ENCODE measurements around the gene PNMT.

The PNMT gene

DNA sequence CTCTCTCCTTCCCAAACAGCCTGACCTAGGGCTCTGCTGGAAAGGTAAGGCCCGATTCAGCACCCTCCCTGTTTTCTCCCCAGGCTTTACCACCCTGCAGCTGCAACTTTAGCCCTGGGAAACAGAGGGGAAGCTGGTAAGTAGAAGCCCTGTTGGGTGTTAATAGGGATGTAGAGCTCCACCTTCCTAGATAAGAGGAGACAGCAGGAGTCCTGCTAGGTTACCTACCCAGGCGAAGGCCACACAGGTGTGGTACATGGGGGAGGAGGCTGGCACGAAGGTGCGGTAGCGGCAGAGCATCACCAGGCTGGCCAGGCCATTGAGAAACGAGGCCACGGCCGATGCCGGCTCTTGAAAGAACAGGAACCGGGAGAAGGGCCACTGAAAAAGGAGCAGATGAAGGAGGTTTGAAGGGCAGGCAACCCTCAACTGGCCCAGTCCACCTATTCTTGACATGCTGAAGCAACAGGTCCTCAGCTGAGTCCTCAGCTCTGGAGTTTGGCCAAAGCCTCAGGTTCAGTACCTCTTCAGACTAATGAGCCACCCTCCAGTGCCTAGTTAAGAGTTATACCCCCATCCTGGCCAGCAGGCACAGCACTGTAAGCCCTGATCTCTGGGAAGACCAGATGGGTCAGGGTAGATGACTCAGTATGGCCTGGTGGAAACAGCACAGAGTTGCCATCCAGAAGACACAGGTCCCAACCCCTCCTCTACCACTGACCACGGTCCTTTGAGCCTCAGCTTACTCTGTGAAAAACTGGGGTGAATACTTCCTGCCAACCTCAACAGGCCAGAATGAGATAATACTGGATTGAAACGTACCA lies 16.3 kb downstream of the PNMT start:
- DNase-seq (ENCODE audit: low read depth): no peak
- H3K4me3 ChIP-seq (ENCODE audit: low read depth, low read length): no peak overlapping the region
- TF ChIP-seq, protein P1, sequence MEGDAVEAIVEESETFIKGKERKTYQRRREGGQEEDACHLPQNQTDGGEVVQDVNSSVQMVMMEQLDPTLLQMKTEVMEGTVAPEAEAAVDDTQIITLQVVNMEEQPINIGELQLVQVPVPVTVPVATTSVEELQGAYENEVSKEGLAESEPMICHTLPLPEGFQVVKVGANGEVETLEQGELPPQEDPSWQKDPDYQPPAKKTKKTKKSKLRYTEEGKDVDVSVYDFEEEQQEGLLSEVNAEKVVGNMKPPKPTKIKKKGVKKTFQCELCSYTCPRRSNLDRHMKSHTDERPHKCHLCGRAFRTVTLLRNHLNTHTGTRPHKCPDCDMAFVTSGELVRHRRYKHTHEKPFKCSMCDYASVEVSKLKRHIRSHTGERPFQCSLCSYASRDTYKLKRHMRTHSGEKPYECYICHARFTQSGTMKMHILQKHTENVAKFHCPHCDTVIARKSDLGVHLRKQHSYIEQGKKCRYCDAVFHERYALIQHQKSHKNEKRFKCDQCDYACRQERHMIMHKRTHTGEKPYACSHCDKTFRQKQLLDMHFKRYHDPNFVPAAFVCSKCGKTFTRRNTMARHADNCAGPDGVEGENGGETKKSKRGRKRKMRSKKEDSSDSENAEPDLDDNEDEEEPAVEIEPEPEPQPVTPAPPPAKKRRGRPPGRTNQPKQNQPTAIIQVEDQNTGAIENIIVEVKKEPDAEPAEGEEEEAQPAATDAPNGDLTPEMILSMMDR (IDR thresholded peaks at IDR 0.05; ENCODE audit: low read depth, low read length, missing control alignments): no peak
- in situ Hi-C loops (cut with HindIII; ENCODE audit: low sequenced_read_pairs): no loop called here

DNA sequence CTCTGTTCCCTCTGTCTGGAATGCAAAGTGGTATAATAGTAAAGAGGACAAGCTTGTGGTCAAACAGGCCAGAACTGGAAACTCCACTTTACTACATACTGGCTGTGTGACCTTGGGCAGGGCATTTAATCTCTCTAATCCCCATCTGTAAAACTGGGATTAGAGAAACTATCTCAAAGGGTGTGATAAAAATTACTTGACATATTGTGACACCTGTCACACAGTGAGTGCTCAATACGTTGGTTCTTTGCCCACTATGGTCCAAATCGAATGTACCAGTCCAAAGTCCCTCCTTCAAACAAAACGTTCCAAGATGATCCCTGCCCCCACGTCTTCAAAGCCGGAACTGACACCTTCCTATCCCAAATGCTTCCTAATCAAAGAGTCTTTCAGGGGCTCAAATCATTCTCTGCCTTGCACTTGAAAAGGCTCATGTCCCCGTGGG lies 18.9 kb downstream of the PNMT start:
- DNase-seq (ENCODE audit: low read depth): no peak
- H3K4me3 ChIP-seq (ENCODE audit: low read depth, low read length): peak overlapping the region; percentile 71
- in situ Hi-C loops (cut with HindIII; ENCODE audit: low sequenced_read_pairs): no loop called here
- TF ChIP-seq, protein P1 (IDR thresholded peaks at IDR 0.05; ENCODE audit: low read depth, low read length, missing control alignments): no peak

DNA sequence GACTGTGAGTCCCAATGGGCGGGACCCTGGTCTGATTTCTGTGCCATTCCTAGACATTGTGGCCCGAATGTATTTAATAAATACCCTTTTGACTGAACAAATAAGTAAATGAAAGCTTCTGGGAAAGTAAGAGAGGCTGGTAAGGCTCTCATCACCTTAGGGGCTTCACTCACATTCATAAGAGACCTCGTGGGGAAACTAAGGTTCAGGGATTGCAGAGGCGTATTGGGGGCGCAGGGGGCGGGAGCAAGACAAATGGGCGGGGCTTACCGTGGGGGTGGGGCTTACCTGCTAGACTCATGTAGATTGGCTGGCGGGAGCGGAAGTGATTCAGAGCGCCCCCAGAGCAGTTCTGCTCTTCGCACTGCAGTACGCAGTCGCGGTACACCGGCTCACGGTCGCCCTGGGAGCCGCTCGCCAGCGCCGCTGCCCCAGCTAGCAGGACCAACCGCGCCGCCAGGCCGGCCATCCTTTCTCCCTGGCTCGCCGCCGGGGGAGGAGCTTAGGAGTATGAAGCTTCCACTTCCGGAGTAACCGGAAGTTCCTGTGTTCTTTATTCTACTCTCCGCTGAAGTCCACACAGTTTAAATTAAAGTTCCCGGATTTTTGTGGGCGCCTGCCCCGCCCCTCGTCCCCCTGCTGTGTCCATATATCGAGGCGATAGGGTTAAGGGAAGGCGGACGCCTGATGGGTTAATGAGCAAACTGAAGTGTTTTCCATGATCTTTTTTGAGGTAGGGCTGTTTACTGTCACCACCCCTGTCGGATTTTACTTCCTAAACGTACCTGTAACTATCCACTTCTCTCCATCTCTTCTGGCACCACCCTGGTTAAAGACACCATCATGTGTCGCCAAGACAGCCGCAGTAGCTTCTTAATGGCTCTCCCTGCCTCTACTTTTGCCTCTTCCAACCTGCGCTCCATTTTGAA lies 19.6 kb downstream of the PNMT start, which contains the start of gene PGAP3:
TSS of gene PGAP3 (minus strand) at position 512 of the 929 bp plus-strand sequence. CDS start at position 469, 43 bp downstream.
- H3K4me3 ChIP-seq (ENCODE audit: low read depth, low read length): peak within 1 kb of the TSS; percentile 71
- DNase-seq (ENCODE audit: low read depth): peak; percentile 73
- in situ Hi-C loops (cut with HindIII; ENCODE audit: low sequenced_read_pairs): no loop called here
- TF ChIP-seq, protein P1 (IDR thresholded peaks at IDR 0.05; ENCODE audit: low read depth, low read length, missing control alignments): no peak

DNA sequence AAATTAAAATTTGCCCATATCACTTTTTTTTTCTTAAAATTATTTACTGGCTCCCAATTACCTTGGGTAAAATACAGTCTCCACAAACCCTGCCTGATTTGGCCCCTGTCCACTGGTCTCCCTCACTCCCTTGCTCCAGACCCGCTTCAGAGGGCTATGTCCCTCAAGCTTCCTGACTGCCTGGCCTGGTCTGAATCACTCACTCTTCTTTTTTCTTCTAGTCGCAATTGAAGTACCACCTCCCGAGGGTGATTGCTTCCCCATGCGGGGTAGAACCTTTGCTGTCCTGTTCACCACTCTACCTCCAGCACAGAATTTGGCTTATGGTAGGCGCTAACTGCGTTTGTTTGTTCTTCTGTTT lies 20.2 kb downstream of the PNMT start:
- H3K4me3 ChIP-seq (ENCODE audit: low read depth, low read length): peak overlapping the region; percentile 71
- in situ Hi-C loops (cut with HindIII; ENCODE audit: low sequenced_read_pairs): no loop called here
- no peak for DNase-seq (ENCODE audit: low read depth)
- TF ChIP-seq, protein P1 (IDR thresholded peaks at IDR 0.05; ENCODE audit: low read depth, low read length, missing control alignments): no peak

DNA sequence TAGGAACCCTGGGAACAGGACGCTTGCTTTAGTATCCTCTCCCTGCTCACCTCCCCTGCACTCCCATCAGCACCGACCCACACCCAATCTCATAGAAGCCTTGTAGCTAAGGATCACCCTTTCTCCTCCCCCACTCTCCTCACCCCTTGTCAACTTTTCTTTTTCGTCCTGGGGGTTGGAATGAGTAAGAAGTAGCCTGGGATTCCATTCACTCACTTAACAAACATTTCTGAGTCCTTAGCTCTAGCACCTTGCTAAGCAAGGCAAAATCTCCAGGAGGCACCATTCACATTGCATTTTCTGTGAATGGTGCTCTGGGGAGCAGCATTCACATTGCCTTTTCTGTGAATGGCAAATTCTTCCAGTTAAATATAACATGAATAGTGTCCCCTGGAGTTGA lies 20.7 kb downstream of the PNMT start:
- H3K4me3 ChIP-seq (ENCODE audit: low read depth, low read length): peak overlapping the region; percentile 71
- no peak for DNase-seq (ENCODE audit: low read depth)
- in situ Hi-C loops (cut with HindIII; ENCODE audit: low sequenced_read_pairs): no loop called here
- TF ChIP-seq, protein P1 (IDR thresholded peaks at IDR 0.05; ENCODE audit: low read depth, low read length, missing control alignments): no peak

DNA sequence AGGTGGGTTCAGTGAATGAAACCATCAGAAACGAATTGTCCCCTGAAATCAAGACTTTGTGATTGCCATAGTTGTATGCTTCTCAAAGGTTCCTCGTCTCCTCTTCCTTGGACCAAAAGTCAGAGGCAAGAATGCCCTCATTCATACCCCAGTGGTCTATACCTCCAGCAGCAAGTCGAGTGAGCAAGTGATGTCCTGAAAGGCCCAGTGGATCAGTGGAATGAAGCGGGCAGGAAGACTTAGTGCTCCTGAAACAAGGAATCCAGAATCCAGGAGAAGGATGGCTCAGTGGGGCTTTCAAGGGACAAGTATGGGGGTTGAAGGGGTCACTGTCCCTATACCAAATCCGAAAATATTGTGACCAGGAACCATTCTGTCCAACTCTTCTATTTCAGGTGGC lies 26.3 kb downstream of the PNMT start:
- no peak overlapping the region for H3K4me3 ChIP-seq (ENCODE audit: low read depth, low read length)
- no peak for DNase-seq (ENCODE audit: low read depth)
- TF ChIP-seq, protein P1 (IDR thresholded peaks at IDR 0.05; ENCODE audit: low read depth, low read length, missing control alignments): no peak
- in situ Hi-C loops (cut with HindIII; ENCODE audit: low sequenced_read_pairs): no loop called here

Measured in astrocyte of the cerebellum (primary cell).